GM23338 (cell line): ENCODE measurements around the gene PIWIL4.

ENCODE experiments used
- CTCF ChIP-seq, 2 experiments: fragments of 200-600 bp in 1 of 2; sonication (generic) in 1 of 2; conservative IDR thresholded peaks; 2 replicates each; pipeline versions ENCODE4 v1.5.1 to v1.6.1; 2016 to 2017; ENCODE audit warnings: antibody characterized with exemption in 2 of 2, low read depth in 2 of 2, mild to moderate bottlenecking in 2 of 2, moderate library complexity in 1 of 2
- EZH2 ChIP-seq: fragments of 200-600 bp; sonication (generic); IDR thresholded peaks from one replicate; pipeline ENCODE4 v1.8.0; 2017; ENCODE audit warnings: antibody characterized with exemption, mild to moderate bottlenecking, low read depth; ENCODE audit not compliant: unreplicated experiment
- JUNB ChIP-seq: IDR thresholded peaks from one replicate; pipeline ENCODE4 v1.6.1; 2016; ENCODE audit warnings: antibody characterized with exemption; ENCODE audit not compliant: unreplicated experiment
- POLR2AphosphoS5 ChIP-seq: IDR thresholded peaks from 2 replicates; pipeline ENCODE4 v1.6.1; 2016; ENCODE audit warnings: antibody characterized with exemption, low read depth
- TF ChIP-seq, protein P1 (sequence below): IDR thresholded peaks from one replicate; pipeline ENCODE4 v1.6.1; 2018; ENCODE audit warnings: antibody characterized with exemption; ENCODE audit not compliant: unreplicated experiment

- TF ChIP-seq CTCF (conservative IDR thresholded peaks at IDR 0.05; ENCODE audit: low read depth in 2 of 2) (no peak), JUNB (no peak), POLR2AphosphoS5 (no peak), EZH2 (no peak)
- TF ChIP-seq, protein P1, sequence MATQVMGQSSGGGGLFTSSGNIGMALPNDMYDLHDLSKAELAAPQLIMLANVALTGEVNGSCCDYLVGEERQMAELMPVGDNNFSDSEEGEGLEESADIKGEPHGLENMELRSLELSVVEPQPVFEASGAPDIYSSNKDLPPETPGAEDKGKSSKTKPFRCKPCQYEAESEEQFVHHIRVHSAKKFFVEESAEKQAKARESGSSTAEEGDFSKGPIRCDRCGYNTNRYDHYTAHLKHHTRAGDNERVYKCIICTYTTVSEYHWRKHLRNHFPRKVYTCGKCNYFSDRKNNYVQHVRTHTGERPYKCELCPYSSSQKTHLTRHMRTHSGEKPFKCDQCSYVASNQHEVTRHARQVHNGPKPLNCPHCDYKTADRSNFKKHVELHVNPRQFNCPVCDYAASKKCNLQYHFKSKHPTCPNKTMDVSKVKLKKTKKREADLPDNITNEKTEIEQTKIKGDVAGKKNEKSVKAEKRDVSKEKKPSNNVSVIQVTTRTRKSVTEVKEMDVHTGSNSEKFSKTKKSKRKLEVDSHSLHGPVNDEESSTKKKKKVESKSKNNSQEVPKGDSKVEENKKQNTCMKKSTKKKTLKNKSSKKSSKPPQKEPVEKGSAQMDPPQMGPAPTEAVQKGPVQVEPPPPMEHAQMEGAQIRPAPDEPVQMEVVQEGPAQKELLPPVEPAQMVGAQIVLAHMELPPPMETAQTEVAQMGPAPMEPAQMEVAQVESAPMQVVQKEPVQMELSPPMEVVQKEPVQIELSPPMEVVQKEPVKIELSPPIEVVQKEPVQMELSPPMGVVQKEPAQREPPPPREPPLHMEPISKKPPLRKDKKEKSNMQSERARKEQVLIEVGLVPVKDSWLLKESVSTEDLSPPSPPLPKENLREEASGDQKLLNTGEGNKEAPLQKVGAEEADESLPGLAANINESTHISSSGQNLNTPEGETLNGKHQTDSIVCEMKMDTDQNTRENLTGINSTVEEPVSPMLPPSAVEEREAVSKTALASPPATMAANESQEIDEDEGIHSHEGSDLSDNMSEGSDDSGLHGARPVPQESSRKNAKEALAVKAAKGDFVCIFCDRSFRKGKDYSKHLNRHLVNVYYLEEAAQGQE, result no peak
Observed at GRCh38 chr11:94649254-94649653, 82.1 kb downstream of the PIWIL4 start.
